Hepatocyte (in vitro differentiated cells): ENCODE results near the gene PRDM16. TPM values are rescaled to one million over a fixed set of nuclear protein-coding genes. Genes with fewer than 3 reads are reported as not detected.

Experiments
- DNase-seq: peaks from one replicate; pipeline ENCODE4 v3.0.0-alpha.2; 2016; ENCODE audit warnings: low spot score
- H2AFZ ChIP-seq: fragments of 200-600 bp; sonication (generic); 2 replicates; pipeline ENCODE4 v1.6.0; 2016; ENCODE audit warnings: antibody characterized with exemption, mild to moderate bottlenecking
- H3K27ac ChIP-seq: fragments of 200-600 bp; sonication (generic); 2 replicates; pipeline ENCODE4 v1.5.1; 2016; ENCODE audit warnings: mild to moderate bottlenecking
- H3K27me3 ChIP-seq: fragments of 200-600 bp; sonication (generic); 2 replicates; pipeline ENCODE4 v1.6.1; 2016
- H3K36me3 ChIP-seq: fragments of 200-600 bp; sonication (generic); replicated peaks from 2 replicates; pipeline ENCODE4 v1.5.1; 2016; ENCODE audit warnings: low read depth; ENCODE audit not compliant: insufficient read depth
- H3K4me1 ChIP-seq: fragments of 200-600 bp; sonication (generic); 2 replicates; pipeline ENCODE4 v1.5.1; 2016; ENCODE audit warnings: mild to moderate bottlenecking, moderate library complexity; ENCODE audit not compliant: insufficient read depth
- H3K4me2 ChIP-seq: fragments of 200-600 bp; sonication (generic); 2 replicates; pipeline ENCODE4 v1.6.0; 2016
- H3K4me3 ChIP-seq: fragments of 200-600 bp; sonication (generic); 2 replicates; pipeline ENCODE4 v1.5.1; 2016; ENCODE audit warnings: mild to moderate bottlenecking
- H3K79me2 ChIP-seq: fragments of 200-600 bp; sonication (generic); 2 replicates; pipeline ENCODE4 v1.6.0; 2017; ENCODE audit warnings: mild to moderate bottlenecking
- H3K9me2 ChIP-seq: fragments of 200-600 bp; sonication (generic); replicated peaks from 2 replicates; pipeline ENCODE4 v1.6.0; 2017; ENCODE audit warnings: mild to moderate bottlenecking; ENCODE audit not compliant: insufficient read depth
- H3K9me3 ChIP-seq: fragments of 200-600 bp; sonication (generic); 2 replicates; pipeline ENCODE4 v1.5.1; 2016; ENCODE audit warnings: low read depth, mild to moderate bottlenecking
- H4K20me1 ChIP-seq: fragments of 200-600 bp; sonication (generic); 2 replicates; pipeline ENCODE4 v1.6.0; 2016; ENCODE audit warnings: mild to moderate bottlenecking; ENCODE audit not compliant: insufficient read depth, poor library complexity, severe bottlenecking
- EZH2 ChIP-seq: fragments of 200-600 bp; sonication (generic); IDR thresholded peaks from 2 replicates; pipeline ENCODE4 v1.6.1; 2016; ENCODE audit warnings: antibody characterized with exemption, mild to moderate bottlenecking, borderline replicate concordance
- EZH2phosphoT487 ChIP-seq: fragments of 200-600 bp; sonication (generic); IDR thresholded peaks from one replicate; pipeline ENCODE4 v1.6.1; 2018; ENCODE audit warnings: antibody characterized with exemption, mild to moderate bottlenecking, low read depth, moderate library complexity; ENCODE audit not compliant: unreplicated experiment, severe bottlenecking
- WGBS: methylation state at CpG from one replicate; pipeline ENCODE4 v1.1.6; 2016; ENCODE audit warnings: low lambda C conversion rate; ENCODE audit errors: missing lambda C conversion rate; 5-methylcytosine and 5-hydroxymethylcytosine counted together
- polyA plus RNA-seq: library from polyadenylated mRNA; unstranded; fragments of >200 nt; fragmentation: Nextera tagmentation; extraction: Ambion mirVana; gene quantifications from 2 replicates; pipeline ENCODE4 v1.2.1, GENCODE V29; 2016
- total RNA-seq: library from RNA; depleted of rRNA; stranded (reverse); fragments of >200 nt; gene quantifications from 2 replicates; pipeline ENCODE4 v1.2.3, GENCODE V29; 2014
- TF ChIP-seq, protein P1 (sequence below): fragments of 200-600 bp; sonication (generic); IDR thresholded peaks from 2 replicates; pipeline ENCODE4 v1.5.1; 2016; ENCODE audit warnings: antibody characterized with exemption, mild to moderate bottlenecking; ENCODE audit not compliant: poor library complexity

The PRDM16 gene
- total and polyA plus RNA-seq, 2 experiments from 2014 or later: 8.1 to 9.9 TPM

DNA sequence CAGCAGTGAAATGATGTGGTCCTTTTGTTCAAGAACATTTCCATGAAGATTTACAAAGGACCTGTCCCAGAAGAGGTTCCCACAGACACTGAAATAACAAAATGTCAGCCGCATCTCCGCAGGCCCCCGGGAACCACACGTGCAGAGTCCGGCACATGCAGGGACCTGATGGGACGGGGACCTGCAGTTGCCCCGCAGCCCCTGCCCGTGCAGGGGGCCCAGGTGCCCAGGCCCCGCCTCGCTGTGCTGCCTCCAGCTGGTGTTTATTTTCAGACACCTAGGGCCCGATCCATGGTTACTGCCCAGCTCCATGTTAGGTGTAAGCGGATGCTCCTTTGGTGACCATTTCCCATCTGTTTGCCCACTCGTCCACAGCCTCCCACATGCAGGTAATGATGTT is 236.2 kb downstream of the PRDM16 start:
- Histone ChIP-seq H3K9me2 (no peaks in the 10 kb centered on the region), H3K4me3 (no peak overlapping the region), H3K27ac (no peak overlapping the region), H4K20me1 (no peaks in the 10 kb centered on the region), H3K79me2 (no peaks in the 10 kb centered on the region), H3K4me2 (no peak overlapping the region), H2AFZ (no peak overlapping the region), H3K36me3 (no peaks in the 10 kb centered on the region), H3K9me3 (no peaks in the 10 kb centered on the region), H3K4me1 (no peaks in the 10 kb centered on the region), H3K27me3 (no peaks in the 10 kb centered on the region)
- DNase-seq: no peak
- 91% methylated on average over 13 of the region's 13 CpGs for WGBS
- TF ChIP-seq EZH2 (no peak), EZH2phosphoT487 (no peak)
- TF ChIP-seq, protein P1, sequence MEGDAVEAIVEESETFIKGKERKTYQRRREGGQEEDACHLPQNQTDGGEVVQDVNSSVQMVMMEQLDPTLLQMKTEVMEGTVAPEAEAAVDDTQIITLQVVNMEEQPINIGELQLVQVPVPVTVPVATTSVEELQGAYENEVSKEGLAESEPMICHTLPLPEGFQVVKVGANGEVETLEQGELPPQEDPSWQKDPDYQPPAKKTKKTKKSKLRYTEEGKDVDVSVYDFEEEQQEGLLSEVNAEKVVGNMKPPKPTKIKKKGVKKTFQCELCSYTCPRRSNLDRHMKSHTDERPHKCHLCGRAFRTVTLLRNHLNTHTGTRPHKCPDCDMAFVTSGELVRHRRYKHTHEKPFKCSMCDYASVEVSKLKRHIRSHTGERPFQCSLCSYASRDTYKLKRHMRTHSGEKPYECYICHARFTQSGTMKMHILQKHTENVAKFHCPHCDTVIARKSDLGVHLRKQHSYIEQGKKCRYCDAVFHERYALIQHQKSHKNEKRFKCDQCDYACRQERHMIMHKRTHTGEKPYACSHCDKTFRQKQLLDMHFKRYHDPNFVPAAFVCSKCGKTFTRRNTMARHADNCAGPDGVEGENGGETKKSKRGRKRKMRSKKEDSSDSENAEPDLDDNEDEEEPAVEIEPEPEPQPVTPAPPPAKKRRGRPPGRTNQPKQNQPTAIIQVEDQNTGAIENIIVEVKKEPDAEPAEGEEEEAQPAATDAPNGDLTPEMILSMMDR: no peak

DNA sequence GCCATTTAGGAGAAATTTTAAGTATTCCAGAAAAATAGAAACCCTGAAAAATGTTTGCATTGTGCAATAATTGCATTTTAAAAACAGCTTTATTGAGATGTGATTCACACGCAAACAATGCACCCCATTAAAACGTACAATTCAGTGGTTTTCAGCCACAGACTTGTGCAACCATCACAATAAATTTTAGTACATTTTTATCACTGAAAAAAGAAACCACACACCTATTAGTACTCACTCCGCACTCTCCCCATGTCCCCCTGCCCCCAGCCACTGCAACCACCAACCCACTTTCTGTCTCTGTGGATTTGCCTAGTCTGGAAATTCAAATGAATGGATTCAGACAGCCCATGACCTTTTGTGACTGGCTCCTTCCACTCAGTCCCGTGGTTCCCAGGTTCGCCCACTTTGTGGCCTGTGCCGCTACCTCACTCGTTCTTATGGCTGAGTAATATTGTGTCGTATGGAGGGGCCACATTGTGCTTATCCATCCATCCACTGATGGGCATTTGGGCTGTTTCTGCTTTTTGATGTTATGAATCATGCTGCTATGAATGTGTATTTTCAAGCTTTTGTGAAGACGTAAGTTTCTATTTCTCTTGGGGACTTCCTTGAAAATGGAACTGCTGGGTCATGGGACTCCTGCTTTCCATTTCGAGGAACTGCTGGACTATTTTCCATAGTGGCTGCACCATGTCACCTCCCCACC is 237.7 kb downstream of the PRDM16 start:
- H3K9me3 ChIP-seq: no peaks in the 10 kb centered on the region
- no peak overlapping the region for H3K4me3 ChIP-seq
- WGBS: 78% methylated on average over 10 of the region's 10 CpGs
- no peak overlapping the region for H3K27ac ChIP-seq
- no peaks in the 10 kb centered on the region for H4K20me1 ChIP-seq
- no peak overlapping the region for H2AFZ ChIP-seq
- no peaks in the 10 kb centered on the region for H3K36me3 ChIP-seq
- no peak for TF ChIP-seq EZH2phosphoT487
- TF ChIP-seq EZH2: no peak
- TF ChIP-seq, protein P1: no peak
- H3K9me2 ChIP-seq: no peaks in the 10 kb centered on the region
- H3K4me2 ChIP-seq: no peak overlapping the region
- no peak for DNase-seq
- H3K79me2 ChIP-seq: no peaks in the 10 kb centered on the region
- H3K27me3 ChIP-seq: no peaks in the 10 kb centered on the region
- no peaks in the 10 kb centered on the region for H3K4me1 ChIP-seq

DNA sequence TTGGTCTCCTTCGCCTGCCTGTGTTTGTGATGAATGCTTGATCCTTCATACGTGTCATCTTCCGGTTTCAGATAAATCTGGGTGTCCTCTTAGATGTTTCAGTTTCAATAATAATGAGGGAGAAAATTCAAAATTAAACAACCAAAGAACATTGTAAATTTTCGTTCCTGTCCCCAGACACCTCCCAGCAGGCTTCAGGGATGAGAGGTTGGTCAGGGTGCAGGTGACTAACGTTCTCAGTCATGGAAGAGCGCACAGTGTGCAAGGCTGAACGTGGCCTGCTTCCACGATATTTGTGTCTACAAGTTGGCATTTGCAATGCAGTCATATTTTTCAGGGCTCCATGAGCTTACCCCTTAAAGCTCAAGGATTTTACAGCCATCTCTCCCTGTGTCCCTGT is 238.4 kb downstream of the PRDM16 start:
- Histone ChIP-seq H3K9me2 (no peaks in the 10 kb centered on the region), H3K27ac (no peak overlapping the region), H3K79me2 (no peaks in the 10 kb centered on the region), H4K20me1 (no peaks in the 10 kb centered on the region), H3K4me3 (no peak overlapping the region), H3K4me2 (no peak overlapping the region), H3K9me3 (no peaks in the 10 kb centered on the region), H3K36me3 (no peaks in the 10 kb centered on the region), H3K27me3 (no peaks in the 10 kb centered on the region), H3K4me1 (no peaks in the 10 kb centered on the region), H2AFZ (no peak overlapping the region)
- 85% methylated on average over 8 of the region's 8 CpGs for WGBS
- no peak for TF ChIP-seq EZH2phosphoT487
- TF ChIP-seq, protein P1: no peak
- TF ChIP-seq EZH2: no peak
- no peak for DNase-seq
